ENCODE data around the gene ATRN. TPM values are rescaled to one million over a fixed set of nuclear protein-coding genes. Genes with fewer than 3 reads are reported as not detected.
"Not testable (repeated sequence)": the region's sequence is repeated elsewhere in the genome, so short reads cannot be mapped to it uniquely, and the experiment has no call there.

Gene ATRN
- total RNA-seq, 2 donors from 2014 or later, result 22.6 to 23.1 TPM

DNA sequence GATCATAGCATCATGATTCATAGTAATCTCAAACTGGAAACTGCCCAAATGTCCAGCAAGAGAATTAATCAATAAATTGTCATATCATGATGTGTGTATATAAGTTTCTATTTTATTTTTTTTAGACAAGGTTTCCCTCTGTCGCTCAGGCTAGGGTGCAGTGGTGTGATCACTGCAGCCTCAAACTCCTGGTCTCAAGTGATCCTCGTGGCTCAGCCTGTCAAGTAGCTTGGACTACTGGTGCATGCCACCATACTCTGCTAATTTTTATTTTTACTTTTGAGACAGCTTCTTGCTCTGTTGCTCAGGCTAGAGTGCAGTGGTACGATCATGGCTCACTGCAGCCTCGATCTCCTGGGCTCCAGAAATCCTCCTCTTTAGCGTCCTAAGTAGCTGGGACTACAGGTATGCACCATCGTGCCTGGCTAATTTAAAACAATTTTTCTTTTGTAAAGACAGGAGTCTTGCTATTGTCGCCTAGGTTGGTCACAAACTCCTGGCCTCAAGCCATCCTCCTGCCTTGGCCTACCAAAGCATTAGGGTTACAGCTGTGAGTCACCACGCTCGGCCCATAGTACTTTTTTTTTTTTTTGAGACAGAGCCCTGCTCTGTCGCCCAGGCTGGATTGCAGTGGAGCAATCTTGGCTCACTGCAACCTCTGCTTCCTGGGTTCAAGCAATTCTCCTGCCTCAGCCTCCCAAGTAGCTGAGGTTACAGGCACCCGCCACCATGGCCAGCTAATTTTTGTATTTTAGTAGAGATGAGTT lies 8.7 kb upstream of the ATRN start:
- intact Hi-C loops (cut with DNase I, micrococcal nuclease), result no loop called here
- DNase-seq, result no peak
- no peak for ATAC-seq

DNA sequence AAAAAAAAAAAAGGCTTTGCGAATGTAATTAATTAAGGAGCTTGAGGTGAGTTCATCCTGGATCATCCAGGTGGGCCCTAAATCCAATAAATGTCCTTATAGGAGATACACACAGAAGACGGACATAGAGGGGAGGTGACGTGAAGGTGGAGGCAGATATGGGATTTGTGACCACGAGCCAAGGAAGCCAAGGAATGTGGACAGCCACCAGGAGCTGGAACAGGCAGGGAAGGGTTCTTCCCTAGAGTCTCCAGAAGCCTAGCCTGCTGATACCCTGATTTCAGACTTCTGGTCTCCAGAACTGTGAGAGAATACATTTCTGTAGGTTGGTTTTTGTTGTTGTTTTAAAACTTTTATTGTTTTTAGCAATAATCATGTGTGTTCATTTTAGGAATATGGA lies 6.7 kb upstream of the ATRN start:
- ATAC-seq, result no peak
- DNase-seq, result no peak
- intact Hi-C loops (cut with DNase I, micrococcal nuclease), result no loop called here

DNA sequence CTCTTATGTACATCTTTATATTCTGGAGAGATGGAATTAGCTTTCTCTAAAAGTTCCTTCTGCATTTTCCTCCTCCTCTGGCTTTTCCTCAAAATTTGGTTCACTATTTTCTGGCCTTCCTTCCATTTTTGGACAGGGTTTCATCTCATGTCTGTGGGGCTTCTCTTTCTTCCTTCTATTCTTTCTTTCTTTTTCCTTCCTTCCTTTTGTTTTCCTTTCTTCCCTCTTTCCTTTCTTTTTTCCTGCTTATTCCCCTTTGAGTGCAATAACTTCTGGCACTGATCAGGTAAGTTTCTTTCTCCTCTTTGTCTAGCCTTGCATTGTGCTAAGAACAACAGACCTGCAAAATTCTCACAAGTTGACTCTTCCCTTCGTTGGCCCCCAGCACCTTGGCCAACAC lies 5.5 kb upstream of the ATRN start:
- no peak for DNase-seq
- ATAC-seq, result no peak
- intact Hi-C loops (cut with DNase I, micrococcal nuclease), result no loop called here

DNA sequence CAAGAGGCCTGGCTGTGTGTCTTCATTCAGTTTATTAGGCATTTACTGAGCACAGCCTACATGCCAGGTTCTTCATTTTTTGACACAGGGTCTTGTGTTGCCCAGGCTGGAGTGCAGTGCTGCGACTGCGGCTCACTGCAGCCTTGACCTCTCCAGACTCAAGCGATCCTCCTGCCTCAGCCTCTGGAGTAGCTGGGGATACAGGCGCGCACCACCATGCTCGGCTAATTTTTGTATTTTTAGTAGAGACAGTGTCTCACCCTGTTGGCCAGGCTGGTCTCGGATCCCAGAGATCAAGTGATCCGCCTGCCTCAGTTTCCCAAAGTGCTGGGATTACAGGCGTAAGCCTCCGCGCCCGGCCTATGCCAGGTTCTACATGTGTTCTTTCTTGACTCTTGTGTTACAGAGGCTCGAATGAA lies 601 bp upstream of the ATRN start:
- no peak for ATAC-seq
- no peak for DNase-seq
- intact Hi-C loops (cut with DNase I, micrococcal nuclease), result no loop called here

DNA sequence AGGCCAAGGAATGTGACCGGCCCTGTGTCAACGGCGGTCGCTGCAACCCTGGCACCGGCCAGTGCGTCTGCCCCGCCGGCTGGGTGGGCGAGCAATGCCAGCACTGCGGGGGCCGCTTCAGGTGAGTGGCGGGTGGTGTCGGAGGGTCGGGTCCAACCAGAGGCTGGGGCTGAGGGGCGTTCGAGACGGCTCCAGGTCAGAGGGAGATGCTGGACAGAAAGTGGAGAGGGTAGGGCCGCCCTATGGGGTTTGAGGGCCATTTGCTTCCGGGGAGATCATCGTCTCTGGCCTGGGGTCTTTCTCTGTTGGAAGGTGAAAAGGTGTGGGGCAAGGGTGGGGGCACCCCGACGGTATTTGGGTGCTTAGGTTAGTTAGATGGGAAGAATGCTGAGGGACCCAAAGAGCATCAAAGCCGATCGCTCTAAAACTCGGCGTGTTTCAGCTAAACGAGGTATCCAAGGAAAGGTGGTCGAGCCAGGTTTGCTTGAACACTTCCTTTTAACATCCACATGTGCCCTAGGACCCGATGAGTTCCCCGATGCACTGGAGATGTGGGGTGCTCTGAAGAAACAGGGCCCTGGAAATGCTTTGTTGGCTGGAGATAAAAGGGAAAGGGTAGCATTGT lies 691 bp downstream of the ATRN start:
- intact Hi-C loops (cut with DNase I, micrococcal nuclease), result no loop called here
- peak; percentile 26 for ATAC-seq
- no peak for DNase-seq

DNA sequence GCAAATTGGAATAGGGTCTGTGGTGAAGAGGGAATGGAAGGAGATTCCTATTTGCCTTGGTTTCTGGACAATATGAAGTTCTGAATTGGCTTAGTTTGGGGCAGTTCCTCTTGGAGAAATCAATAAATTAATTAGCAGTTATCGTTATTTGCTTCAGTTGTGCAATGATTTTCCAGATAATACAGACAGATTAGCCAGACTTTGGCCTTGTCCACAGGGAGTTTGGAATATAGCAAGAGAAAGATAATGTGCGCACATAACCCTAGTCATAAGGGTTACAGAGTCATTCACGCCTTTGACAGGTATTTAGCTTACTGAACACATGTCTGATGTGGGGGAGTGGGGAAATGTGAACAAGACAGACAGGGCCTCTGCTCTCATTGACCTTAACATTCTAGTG lies 1.3 kb downstream of the ATRN start:
- no peak for DNase-seq
- ATAC-seq, result no peak
- intact Hi-C loops (cut with DNase I, micrococcal nuclease), result no loop called here

DNA sequence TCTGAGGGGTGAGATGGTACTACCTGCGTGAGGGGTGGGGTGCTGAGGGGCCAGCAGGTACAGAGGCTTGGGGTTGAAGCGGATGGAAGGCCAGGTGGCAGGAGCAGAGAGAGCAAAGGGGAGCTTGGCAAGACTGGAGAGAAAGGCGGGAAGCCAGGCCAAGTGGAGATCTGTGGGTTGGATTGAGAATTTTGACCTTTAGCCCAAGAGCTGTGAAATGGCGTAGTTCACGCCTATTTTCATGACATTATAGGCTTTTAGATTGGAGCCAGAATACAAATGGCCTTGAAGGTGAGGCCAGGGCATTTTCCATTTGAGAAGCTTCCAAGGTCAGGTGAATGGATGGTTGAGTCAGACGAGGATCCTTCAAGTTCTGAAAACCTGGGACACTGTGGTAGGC lies 2.5 kb downstream of the ATRN start:
- intact Hi-C loops (cut with DNase I, micrococcal nuclease), result no loop called here
- no peak for ATAC-seq
- no peak for DNase-seq

DNA sequence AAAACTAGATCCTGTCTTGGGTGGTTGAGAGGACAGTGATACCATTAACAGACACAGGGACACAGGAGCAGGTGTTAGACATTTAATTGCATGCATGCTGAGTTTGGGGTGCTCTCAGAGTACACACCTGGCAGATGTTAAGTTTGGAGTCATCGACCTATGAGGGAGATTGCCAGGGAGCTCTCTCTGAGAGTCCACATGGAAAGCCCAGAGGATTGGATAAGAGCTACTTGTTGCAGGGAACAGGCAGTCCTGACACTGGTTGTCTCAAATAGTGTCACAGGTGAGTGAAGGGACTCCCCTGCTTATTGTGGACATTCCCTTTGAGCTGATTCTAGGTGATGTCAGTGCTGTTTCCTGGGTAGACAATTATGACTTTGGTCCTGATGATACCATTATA lies 3.1 kb downstream of the ATRN start:
- ATAC-seq, result no peak
- intact Hi-C loops (cut with DNase I, micrococcal nuclease), result no loop called here
- DNase-seq, result no peak

DNA sequence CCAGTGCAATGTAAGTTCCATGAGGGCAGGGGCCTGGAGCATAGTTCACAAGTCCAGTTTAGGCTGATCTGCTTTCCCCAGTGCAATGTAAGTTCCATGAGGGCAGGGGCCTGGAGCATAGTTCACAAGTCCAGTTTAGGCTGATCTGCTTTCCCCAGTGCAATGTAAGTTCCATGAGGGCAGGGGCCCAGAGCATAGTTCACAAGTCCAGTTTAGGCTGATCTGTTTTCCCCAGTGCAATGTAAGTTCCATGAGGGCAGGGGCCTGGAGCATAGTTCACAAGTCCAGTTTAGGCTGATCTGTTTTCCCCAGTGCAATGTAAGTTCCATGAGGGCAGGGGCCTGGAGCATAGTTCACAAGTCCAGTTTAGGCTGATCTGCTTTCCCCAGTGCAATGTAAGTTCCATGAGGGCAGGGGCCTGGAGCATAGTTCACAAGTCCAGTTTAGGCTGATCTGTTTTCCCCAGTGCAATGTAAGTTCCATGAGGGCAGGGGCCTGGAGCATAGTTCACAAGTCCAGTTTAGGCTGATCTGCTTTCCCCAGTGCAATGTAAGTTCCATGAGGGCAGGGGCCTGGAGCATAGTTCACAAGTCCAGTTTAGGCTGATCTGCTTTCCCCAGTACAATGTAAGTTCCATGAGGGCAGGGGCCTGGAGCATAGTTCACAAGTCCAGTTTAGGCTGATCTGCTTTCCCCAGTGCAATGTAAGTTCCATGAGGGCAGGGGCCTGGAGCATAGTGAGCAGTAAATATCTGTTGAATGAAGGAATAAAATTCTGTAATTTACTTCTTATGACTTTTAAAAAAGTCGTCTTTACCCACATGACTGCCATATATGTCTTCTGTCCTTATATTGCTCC lies 6.4 kb downstream of the ATRN start:
- ATAC-seq; DNase-seq; intact Hi-C loops (cut with DNase I, micrococcal nuclease): not testable (repeated sequence)

DNA sequence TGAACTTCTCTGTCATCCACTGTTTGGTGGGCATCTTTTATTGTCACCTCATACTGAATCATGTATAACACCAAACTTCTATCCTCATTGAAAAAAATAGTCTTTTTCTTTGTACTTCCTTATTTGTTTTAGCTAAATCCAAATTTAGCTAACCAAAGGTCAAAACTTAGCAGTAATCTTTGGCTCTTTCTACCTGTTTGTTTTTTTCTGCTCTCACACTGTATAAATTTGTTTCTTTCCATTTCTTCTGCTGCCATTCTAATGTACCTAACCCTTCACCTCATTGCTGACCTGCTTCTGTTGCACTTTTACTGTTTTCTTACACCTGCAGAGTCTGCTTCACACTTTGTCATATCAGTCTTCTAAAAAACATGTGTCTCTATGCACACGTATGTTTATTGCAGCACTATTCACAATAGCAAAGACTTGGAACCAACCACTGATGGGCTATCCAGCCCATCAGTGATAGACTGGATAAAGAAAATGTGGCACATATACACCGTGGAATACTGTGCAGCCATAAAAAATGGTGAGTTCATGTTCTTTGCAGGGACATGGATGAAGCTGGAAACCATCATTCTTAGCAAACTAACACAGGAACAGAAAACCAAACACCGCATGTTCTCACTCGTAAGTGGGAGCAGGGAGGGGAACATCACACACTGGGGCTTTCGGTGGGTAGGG lies 7.2 kb downstream of the ATRN start:
- intact Hi-C loops (cut with DNase I, micrococcal nuclease), result no loop called here
- no peak for DNase-seq
- peak; percentile 60 for ATAC-seq

DNA sequence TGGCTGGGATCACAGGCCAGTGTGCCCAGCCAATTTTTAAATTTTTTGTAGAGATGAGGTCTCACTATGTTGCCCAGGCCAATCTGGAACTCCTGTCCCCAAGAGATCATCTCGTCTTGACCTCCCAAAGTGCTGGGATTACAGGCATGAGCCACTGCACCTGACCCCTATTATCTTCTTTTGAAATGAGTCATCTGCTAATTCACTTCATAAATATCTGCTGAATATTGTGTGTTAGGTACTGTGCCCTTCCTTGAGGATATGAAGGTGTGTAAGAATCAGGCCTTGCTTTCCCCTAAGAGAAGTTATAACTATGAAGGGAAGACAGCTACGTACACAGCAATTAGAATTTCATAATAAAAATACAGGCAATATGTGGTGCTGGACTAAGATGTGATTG lies 8.2 kb downstream of the ATRN start:
- ATAC-seq (no peak), DNase-seq (no peak)
- intact Hi-C loops (cut with DNase I, micrococcal nuclease), result no loop called here

DNA sequence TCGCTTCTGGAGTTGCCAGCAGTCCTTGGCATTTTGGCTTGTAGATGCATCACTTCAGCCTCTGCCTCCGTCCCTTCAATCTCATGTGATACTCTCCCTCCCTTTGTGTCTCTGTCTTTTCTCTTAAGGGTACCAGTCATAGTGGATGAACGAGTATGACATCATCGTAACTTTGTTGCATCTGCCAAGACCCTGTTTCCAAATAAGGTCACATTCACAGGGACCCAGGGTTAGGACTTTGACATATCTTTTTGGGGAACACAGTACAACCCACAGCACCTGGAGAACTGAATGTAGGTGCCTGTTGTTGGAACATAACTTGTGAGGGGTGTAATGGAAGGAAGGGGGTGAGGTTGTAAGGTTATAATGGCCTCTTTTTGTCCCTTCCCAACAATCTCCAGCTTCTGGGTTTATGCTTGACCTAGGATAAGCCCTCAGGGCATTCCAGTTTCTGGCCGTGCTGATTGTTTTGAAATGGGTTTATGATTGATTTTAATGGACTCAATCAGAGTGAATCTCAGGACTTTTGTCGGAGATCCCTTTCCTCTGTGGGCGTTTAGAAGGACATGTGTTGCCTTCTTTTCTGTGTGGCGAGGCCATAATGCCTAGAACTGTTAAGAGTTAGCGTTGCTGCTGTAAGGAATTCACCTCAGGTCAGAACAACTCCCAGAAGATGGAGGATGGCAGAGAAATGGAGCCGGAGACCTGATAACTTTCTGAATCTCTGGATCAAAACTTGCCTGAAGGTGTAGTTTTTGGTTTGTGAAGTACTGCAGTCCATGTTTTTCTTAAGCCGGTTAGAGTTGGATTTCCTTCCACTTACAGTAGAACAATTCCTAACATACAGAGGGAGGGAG lies 9.2 kb downstream of the ATRN start:
- ATAC-seq (no peak), DNase-seq (no peak)
- intact Hi-C loops (cut with DNase I, micrococcal nuclease), result no loop called here

DNA sequence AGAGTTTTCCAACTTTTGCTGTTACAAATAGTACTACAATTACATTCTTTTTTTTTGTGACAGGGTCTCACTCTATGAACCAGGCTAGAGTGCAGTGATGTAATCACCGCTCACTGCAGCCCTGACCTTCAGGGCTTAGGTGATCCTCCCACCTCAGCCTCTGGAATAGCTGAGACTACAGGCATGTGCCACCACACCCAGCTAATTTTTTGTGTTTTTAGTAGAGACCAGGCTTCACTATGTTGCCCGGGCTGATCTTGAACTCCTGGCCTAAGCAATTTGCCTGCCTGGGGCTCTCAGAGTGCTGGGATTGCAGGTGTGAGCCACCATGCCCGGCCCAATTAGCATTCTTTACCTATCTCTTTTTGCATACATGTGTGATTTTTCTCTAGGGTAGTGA lies 12.5 kb downstream of the ATRN start:
- intact Hi-C loops (cut with DNase I, micrococcal nuclease), result no loop called here
- ATAC-seq, result no peak
- DNase-seq, result no peak

DNA sequence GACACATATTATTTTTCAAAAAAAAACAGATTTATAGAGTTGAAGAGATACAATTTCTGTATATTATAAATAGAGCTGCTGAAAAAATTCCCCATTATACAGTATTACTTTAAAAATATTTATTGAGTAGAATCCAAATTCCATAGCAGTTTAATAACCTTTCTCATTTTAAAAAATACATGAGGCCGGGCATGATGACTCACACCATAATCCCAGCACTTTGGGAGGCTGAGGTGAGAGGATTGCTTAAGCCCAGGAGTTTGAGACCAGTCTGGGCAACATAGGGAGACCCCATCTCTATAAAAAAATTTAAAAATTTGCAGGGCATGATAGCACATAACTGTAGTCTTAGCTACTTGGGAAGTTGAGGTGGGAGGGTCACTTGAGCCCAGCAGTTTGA lies 13.0 kb downstream of the ATRN start:
- intact Hi-C loops (cut with DNase I, micrococcal nuclease), result no loop called here
- ATAC-seq (no peak), DNase-seq (no peak)

DNA sequence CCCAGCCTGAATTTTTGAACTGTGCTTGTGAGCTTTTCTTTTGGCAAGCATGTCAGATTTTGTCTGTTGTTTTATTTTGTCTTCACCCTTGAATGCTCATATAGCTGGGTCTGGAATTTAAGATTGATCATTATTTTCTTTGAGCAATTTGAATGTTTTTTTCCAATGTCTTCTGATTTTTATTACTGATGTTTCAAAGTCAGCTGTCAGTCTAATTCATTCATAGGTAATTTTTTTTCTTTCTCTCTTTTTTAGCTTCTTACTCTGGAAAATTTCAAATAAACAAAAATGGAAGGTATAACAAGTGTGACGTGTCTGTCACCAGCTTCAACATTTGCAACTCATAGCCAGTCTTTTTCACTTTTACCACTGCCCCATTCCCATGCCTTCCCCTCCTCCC lies 15.1 kb downstream of the ATRN start:
- DNase-seq (no peak), ATAC-seq (no peak)
- intact Hi-C loops (cut with DNase I, micrococcal nuclease), result no loop called here

DNA sequence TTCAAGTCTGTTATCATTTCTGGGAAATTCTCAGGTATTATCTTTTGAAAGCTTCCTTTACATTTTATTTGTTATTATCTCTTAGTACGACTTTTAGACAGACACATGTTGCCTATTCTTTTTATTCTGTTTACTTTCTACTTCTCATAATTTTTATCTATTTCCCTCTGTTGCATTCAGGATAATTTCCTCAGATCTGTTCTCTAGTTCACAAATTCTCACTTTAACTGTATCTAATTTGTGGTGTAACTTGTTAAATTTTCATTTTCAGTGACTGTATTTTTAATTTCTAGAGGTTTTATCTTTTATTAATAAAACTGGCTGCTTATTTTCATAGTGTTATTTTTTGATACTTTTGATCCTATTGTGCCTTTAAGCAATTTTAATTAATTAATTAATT lies 16.0 kb downstream of the ATRN start:
- ATAC-seq, result no peak
- intact Hi-C loops (cut with DNase I, micrococcal nuclease), result no loop called here
- DNase-seq, result no peak

DNA sequence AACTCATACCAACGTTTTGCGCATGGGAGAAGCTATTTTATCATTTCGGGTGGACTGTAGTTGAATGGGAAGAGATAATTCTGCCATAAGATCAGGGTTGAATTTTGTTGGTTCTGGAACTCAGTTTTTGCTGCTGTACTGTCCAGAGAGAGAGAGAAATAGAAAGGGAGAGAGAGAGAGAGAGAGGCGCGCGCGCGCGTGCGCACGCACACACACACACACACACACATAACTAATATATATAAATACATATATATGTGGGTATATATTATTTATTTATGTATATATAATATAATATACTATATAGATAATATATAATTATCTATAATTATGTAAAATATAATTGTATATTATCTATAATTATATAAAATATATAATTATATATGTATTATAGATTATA lies 21.9 kb downstream of the ATRN start:
- ATAC-seq, result no peak
- intact Hi-C loops (cut with DNase I, micrococcal nuclease), result no loop called here
- DNase-seq, result no peak

DNA sequence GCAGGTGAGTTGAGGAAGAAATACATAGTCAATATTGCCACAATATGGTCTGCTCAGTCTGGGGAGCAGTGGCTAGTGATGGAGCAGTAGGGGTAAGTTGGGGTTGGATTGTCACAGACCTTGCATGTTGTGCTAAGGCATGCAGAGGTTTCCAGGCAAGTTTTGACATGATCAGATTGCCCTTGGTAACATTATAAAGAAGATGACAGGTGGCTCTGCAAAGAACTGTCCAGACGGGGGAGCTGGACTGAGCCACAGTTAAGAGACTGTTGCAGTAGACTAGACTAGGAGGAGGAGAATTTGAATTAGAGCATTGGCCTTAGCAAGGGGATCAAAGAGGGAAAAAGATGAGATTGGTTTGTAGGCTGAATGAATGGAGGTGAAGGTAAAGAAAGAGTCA lies 23.4 kb downstream of the ATRN start:
- ATAC-seq (no peak), DNase-seq (no peak)
- intact Hi-C loops (cut with DNase I, micrococcal nuclease), result no loop called here

DNA sequence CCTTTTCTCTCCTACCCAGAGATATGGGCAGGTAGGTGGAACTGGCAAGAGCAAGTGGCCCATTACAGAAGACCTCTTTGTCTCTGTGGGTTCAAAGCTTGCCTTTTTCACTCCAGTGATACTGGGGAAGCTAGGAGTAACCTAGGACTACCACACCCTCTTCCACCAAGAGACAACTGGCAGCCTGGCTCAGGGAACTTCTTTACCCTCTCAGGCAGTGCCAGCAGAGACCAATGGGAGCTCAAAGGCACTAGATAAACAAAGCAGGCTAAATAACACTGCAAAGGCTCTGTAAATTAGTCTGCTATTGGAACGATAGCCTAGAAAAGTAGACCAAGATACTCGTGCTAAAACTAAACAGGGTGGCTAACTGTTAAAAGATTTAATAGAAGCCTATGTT lies 32.1 kb downstream of the ATRN start:
- intact Hi-C loops (cut with DNase I, micrococcal nuclease), result no loop called here
- DNase-seq, result no peak
- ATAC-seq, result no peak

Data from left colon (tissue), 2 donors.